Activated naive CD4-positive, alpha-beta T cell (primary cell): ENCODE measurements around the gene BAZ1B.
"Not testable (repeated sequence)": the region's sequence is repeated elsewhere in the genome, so short reads cannot be mapped to it uniquely, and the experiment has no call there.

Experiments
- DNase-seq, 4 experiments: peaks; one replicate each; lab custom pipeline; 2025; lab: John Stamatoyannopoulos, UW

The BAZ1B gene, protein sequence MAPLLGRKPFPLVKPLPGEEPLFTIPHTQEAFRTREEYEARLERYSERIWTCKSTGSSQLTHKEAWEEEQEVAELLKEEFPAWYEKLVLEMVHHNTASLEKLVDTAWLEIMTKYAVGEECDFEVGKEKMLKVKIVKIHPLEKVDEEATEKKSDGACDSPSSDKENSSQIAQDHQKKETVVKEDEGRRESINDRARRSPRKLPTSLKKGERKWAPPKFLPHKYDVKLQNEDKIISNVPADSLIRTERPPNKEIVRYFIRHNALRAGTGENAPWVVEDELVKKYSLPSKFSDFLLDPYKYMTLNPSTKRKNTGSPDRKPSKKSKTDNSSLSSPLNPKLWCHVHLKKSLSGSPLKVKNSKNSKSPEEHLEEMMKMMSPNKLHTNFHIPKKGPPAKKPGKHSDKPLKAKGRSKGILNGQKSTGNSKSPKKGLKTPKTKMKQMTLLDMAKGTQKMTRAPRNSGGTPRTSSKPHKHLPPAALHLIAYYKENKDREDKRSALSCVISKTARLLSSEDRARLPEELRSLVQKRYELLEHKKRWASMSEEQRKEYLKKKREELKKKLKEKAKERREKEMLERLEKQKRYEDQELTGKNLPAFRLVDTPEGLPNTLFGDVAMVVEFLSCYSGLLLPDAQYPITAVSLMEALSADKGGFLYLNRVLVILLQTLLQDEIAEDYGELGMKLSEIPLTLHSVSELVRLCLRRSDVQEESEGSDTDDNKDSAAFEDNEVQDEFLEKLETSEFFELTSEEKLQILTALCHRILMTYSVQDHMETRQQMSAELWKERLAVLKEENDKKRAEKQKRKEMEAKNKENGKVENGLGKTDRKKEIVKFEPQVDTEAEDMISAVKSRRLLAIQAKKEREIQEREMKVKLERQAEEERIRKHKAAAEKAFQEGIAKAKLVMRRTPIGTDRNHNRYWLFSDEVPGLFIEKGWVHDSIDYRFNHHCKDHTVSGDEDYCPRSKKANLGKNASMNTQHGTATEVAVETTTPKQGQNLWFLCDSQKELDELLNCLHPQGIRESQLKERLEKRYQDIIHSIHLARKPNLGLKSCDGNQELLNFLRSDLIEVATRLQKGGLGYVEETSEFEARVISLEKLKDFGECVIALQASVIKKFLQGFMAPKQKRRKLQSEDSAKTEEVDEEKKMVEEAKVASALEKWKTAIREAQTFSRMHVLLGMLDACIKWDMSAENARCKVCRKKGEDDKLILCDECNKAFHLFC (N-terminal part only)

GRCh38 chr7:73522105-73522872, at the start of gene BAZ1B:
TSS of gene BAZ1B (minus strand) at chr7:73522293. CDS start at chr7:73521933, 360 bp downstream.
- peak; percentile 81 to 94 (median 88) for DNase-seq

GRCh38 chr7:73570977-73571376, 48.9 kb upstream of the BAZ1B start:
- no peak for DNase-seq

GRCh38 chr7:73570521-73570920, 48.4 kb upstream of the BAZ1B start:
- no peak for DNase-seq

GRCh38 chr7:73569042-73569608, 47.0 kb upstream of the BAZ1B start:
- DNase-seq = no peak

- no peak for DNase-seq
Measured at GRCh38 chr7:73567846-73568685, 46.0 kb upstream of the BAZ1B start.

- DNase-seq = no peak
Measured at GRCh38 chr7:73567140-73567539, 45.0 kb upstream of the BAZ1B start.

DNA sequence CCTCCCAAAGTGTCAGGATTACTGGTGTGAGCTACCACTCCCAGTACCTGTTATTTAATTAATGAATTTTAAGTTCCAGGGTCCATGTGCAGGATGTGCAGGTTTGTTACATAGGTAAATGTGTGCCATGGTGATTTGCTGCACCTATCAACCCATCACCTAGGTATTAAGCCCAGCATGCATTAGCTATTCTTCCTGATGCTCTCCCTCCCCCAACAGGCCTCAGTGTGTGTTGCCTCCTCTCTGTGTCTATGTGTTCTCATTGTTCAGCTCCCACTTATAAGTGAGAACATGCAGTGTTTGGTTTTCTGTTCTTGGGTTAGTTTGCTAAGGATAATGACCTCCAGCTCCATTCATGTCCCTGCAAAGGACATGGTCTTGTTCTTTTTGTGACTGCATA, 44.3 kb upstream of the BAZ1B start:
- DNase-seq = not testable (repeated sequence)

DNA sequence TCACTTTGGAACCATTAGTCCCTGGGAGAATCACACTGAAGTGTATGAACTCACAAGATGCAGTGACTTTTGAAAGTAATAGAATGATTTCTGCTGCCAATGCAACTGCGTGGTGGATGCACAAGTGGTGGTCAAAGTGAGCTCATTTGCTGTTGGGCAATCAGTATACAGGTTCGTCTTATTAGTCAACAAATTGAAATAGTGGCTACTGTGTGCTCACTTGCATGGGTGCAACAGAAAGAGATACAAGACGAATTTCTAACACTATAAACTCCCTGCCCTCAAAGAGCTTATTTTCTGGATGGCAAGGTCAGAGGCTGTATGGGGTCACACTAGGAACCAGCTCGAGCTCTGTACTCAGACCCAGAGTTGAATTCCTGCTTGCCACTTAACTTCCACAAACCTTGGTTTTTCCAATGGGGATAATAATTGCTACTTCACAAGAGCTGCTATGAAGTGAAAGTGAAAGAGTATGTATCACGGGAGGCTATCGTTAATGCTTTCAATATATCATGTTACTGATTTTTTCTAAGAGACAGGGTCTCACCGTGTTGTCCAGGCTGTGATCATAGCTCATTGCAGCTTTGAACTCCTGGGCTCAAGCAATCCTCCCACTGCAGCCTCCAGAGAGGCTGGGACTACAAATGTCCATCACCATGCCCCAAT, 43.7 kb upstream of the BAZ1B start:
- DNase-seq = no peak

- DNase-seq = no peak
Measured at GRCh38 chr7:73560109-73560835, 38.2 kb upstream of the BAZ1B start.

DNA sequence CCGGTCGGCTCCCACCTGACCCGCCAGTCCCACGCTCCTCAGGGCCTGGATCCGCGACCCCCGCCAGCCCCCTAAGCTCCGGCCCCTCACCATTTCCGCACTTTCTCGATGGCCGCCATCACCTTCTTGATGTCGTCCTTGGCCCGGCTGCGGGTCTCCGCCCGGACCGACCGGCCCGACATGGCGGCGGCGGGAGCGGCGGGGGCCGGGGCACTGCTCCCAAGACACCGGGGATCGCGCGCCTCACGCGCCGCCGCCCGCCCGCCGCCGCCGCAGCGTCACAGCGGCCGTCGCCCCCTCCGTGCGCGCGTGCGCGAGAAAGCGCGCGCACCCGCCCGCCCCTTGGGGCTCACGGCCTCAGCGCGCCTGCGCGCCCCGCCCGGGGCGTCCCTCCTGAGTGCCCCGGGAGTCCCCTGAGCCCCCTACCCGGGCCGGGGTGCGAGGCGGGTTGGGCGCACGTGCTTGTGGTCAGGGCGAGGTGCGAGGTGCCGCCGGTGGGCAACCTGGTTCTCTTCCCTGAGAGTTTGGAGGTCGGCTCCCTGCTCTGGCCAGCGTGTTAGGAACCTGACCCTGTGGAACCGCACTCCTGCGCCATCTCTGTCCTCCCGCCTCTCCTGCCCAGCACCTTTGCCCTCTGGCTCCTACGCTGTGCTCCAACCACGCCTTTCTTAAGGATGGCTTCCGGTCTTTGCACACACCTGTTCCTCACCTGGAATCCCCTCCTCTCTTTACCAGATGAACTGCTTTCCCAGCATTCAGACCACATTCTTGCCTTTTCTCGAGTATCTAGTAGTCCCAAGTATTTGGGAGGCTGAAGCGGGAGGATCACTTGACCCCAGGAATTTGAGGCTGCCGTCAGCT, 35.5 kb upstream of the BAZ1B start, which contains the start of gene BCL7B:
TSS of gene BCL7B (minus strand) at position 294 of the 861 bp plus-strand sequence. CDS start at position 182, 112 bp downstream.
- peak; percentile 44 to 76 (median 54) for DNase-seq

GRCh38 chr7:73557108-73557396, 35.0 kb upstream of the BAZ1B start:
- DNase-seq = peak; percentile 54 to 86 (median 76)

DNA sequence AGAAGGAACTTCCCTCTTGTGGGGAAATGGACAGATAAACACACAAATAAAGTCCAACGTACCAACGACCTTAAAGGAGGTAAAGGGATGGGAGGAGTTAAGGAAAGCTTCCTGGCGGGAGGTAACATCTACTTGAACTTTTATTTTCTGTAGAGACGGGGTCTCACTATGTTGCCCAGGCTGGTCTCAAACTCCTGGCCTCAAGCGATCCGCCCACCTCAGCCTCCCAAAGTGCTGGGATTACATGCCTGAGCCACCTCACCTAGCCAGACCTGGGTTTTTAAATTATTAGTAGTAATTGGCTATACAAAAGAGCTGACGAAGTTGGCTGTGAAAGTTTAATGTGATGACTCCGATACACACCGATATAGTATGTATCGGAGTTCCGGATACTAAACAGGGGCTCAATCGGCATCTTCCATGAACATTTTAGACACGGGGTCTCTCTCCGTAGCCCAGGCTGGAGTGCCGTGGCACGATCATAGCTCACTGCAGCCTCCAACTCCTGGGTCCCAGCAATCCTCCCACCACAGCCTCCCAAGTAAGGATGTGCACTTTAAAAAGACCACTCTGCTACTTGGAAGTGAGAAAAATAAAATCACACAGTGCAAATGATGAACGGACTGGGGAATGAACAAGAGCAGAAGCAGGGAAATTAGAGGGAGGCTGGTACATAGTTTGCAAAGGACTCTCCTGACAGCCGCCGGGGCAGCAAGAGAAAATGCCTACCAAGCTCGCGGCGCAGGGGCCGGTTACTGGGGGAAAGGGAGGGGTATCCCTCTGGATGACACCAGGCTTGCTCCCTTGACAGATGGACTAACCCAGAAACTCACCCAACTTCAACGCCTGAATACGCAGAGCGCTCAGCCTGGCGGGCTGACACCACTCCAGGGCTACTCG, 34.4 kb upstream of the BAZ1B start:
- DNase-seq = no peak

- no peak for DNase-seq
Measured at GRCh38 chr7:73555411-73555982, 33.4 kb upstream of the BAZ1B start.

DNA sequence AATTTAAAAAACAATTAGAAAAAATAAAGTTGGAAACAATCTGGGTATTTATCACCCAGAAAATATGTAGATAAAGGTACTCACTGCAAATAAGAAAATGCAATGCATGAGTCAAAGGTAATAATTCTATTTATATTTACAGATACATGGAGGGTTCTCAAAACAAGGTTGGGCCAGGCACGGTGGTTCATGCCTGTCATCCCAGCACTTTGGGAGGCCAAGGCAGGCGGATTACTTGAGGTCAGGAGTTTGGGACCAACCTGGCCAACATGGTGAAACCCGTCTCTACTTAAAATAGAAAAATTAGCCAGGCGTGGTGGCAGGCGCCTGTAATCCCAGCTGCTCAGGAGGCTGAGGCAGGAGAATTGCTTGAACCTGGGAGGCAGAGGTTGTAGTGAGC, 28.0 kb upstream of the BAZ1B start:
- DNase-seq = not testable (repeated sequence)

DNA sequence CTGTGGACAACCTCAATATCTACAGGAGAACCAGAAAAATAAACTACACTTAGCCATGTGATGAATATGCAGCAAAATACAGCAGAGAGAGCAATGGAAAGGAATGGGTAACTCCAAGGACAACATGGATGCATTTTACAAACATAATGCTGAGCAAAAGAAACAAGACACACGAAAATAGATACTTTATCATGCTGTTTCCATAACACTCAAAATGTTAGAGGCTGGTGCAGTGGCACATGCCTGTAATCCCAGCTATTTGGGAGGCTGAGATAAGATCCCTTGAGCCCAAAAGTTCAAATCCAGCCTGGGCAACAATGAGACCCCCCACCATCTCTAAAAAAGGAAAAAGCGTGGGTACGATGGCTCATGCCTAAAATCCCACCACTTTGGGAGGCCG, 27.1 kb upstream of the BAZ1B start:
- no peak for DNase-seq

GRCh38 chr7:73547841-73548240, 25.7 kb upstream of the BAZ1B start:
- DNase-seq = no peak

DNA sequence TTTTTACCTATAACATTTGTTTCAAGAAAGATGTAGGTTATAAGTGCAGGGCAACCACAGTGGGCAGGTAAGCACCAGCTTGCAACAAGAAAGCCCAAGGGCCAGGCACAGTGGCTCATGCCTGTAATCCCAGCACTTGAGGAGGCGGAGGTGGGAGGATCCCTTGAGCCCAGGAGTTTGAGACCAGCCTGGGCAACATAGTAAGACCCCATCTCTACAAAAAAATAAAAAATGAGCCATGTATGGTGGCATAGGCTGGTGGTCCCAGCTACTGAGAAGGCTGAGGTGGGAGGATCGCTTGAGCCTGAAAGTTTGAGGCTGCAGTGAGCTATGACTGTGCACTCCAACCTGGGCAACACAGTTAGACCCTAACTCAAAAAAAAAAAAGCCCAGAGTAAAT, 22.6 kb upstream of the BAZ1B start:
- no peak for DNase-seq
